HepG2 (cell line): ENCODE measurements around the gene MNT. TPM values are rescaled to one million over a fixed set of nuclear protein-coding genes. Genes with fewer than 3 reads are reported as not detected.

Source experiments
- CAMTA2 ChIP-seq: sonication (generic); formaldehyde crosslinking; IDR thresholded peaks from 2 replicates; pipeline ENCODE4 v1.4.0; 2020; ENCODE audit warnings: mild to moderate bottlenecking, missing genetic modification reagents, borderline replicate concordance
- FOXA3 ChIP-seq: IDR thresholded peaks from 2 replicates; pipeline ENCODE4 v1.6.1; 2016; ENCODE audit warnings: missing genetic modification reagents, missing compliant biosample characterization
- HOXA9 ChIP-seq: sonication (generic); formaldehyde crosslinking; IDR thresholded peaks from 2 replicates; pipeline ENCODE4 v1.8.1; 2022; ENCODE audit warnings: missing genetic modification reagents, mild to moderate bottlenecking, moderate library complexity, borderline replicate concordance
- KLF16 ChIP-seq, 2 experiments: sonication (generic) in 1 of 2; formaldehyde crosslinking in 1 of 2; IDR thresholded peaks; 2 replicates each; pipeline versions ENCODE4 v1.6.1 to v1.8.0; 2016 to 2023; ENCODE audit warnings: missing genetic modification reagents in 2 of 2, missing compliant biosample characterization in 1 of 2
- NFIB ChIP-seq: sonication (generic); formaldehyde crosslinking; IDR thresholded peaks from 2 replicates; pipeline ENCODE4 v1.9.0; 2021; ENCODE audit warnings: missing genetic modification reagents, mild to moderate bottlenecking, borderline replicate concordance
- NR2F1 ChIP-seq, 2 experiments: fragments of 450-650 bp in 1 of 2; formaldehyde crosslinking in 1 of 2; IDR thresholded peaks; 2 replicates each; pipeline versions ENCODE4 v1.5.0 to v1.6.1; 2016 to 2020; ENCODE audit warnings: mild to moderate bottlenecking in 1 of 2, missing compliant biosample characterization in 1 of 2, missing genetic modification reagents in 1 of 2, moderate library complexity in 1 of 2
- REPIN1 ChIP-seq: sonication (generic); formaldehyde crosslinking; IDR thresholded peaks from 2 replicates; pipeline ENCODE4 v1.8.0; 2022; ENCODE audit warnings: missing genetic modification reagents, low read depth, mild to moderate bottlenecking, borderline replicate concordance
- SMAD9 ChIP-seq: sonication (generic); formaldehyde crosslinking; IDR thresholded peaks from 2 replicates; pipeline ENCODE4 v1.5.1; 2020; ENCODE audit warnings: mild to moderate bottlenecking, missing genetic modification reagents
- STAG1 ChIP-seq: sonication (generic); formaldehyde crosslinking; IDR thresholded peaks from 2 replicates; pipeline ENCODE4 v1.4.0; 2020; ENCODE audit warnings: missing genetic modification reagents
- ZNF768 ChIP-seq: sonication (generic); formaldehyde crosslinking; IDR thresholded peaks from 2 replicates; pipeline ENCODE4 v1.4.0; 2020; ENCODE audit warnings: missing genetic modification reagents
- ZNF883 ChIP-seq: sonication (generic); formaldehyde crosslinking; IDR thresholded peaks from 2 replicates; pipeline ENCODE4 v1.5.1; 2020; ENCODE audit warnings: mild to moderate bottlenecking, missing genetic modification reagents; ENCODE audit errors: not compliant biosample characterization
- polyA plus RNA-seq, 8 experiments: library from polyadenylated mRNA; depleted of rRNA in 3 of 8; stranded (reverse) in 7 of 8; unstranded in 1 of 8; fragments of >200 nt; fragmentation: Illumina TruSeq in 4 of 8; extraction: Trizol in 4 of 8; gene quantifications; 2 replicates each; pipeline versions ENCODE4 v1.2.1 to v1.2.3, GENCODE V29; 2011 to 2016; ENCODE audit warnings: low read depth in 4 of 8, missing spikeins in 1 of 8, mixed read lengths in 1 of 8; ENCODE audit not compliant: insufficient read depth in 1 of 8
- total RNA-seq, 5 experiments: library from RNA; depleted of rRNA; stranded (reverse); fragments of >200 nt; fragmentation: Illumina TruSeq; extraction: Trizol; gene quantifications; 2 replicates each; pipeline ENCODE4 v1.2.3, GENCODE V29; 2016; ENCODE audit warnings: low read depth in 1 of 5
- TF ChIP-seq, protein P1 (sequence below): sonication (generic); formaldehyde crosslinking; IDR thresholded peaks from 2 replicates; pipeline ENCODE4 v1.5.0; 2020; ENCODE audit warnings: missing genetic modification reagents
- TF ChIP-seq, protein P2 (sequence below): sonication (generic); formaldehyde crosslinking; IDR thresholded peaks from 2 replicates; pipeline ENCODE4 v1.5.0; 2020; ENCODE audit warnings: missing genetic modification reagents, mild to moderate bottlenecking, borderline replicate concordance
- TF ChIP-seq, protein P3 (sequence below): sonication (generic); formaldehyde crosslinking; IDR thresholded peaks from 2 replicates; pipeline ENCODE4 v1.9.0; 2021; ENCODE audit warnings: missing genetic modification reagents, borderline replicate concordance
- TF ChIP-seq, protein P4 (sequence below): sonication (generic); formaldehyde crosslinking; IDR thresholded peaks from one replicate; pipeline ENCODE4 v1.5.1; 2020; ENCODE audit warnings: mild to moderate bottlenecking, missing genetic modification reagents; ENCODE audit errors: not compliant biosample characterization

MNT gene
- total and polyA plus RNA-seq, 2 of the 13 experiments (the other 11 are each of a cell fraction or from before 2014, with no cell fraction given), result 2.1 to 3.5 TPM

DNA sequence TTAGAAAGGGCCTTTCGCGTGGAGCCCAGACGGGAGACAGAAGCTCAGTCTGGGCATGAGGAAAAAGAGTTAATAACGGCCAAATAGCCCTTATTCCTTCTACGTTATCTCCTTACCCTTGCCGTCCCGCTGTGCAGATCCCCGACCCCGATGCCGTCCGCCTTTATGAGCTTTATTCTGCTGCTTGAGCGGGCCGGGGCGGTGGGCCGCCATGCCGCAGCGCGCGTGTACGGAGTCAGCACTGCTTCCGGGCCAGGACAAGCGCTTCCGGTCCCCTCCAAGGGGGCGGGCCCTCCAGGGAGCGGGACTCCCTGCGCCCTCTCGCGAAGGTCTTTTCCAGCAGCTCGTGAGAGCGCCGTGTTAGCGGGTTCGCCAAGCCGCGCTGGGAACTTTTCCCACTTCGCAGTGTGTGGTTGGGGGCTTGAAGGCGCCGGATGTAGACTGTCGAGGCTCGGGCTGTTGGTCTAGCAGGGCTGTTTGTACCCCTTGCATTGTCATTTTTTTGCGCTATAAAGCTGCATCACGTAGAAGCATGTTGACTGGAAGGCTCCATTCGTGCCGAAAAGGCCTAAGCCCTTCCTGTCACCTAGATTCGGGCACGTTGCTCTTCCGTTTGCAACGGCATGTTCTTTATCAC is 64.5 kb downstream of the MNT start, which contains the start of gene TSR1 (continued):
- no peak for TF ChIP-seq NR2F1 (CRISPR knock-in tag; IDR thresholded peaks at IDR 0.05)
- TF ChIP-seq REPIN1 (CRISPR knock-in tag), result no peak; the same call in 1 of the 2 replicates
- peak; percentile 56 for TF ChIP-seq ZNF883 (CRISPR knock-in tag)
- 0 out of 2 replicates have a peak, but pooled peaks have one; percentile 23 for TF ChIP-seq FOXA3 (CRISPR knock-in tag)
- TF ChIP-seq CAMTA2 (CRISPR knock-in tag), result peak; percentile 89; the same call in 1 of the 2 replicates
- peak; percentile 31; the same call in 1 of the 2 replicates for TF ChIP-seq STAG1
- TF ChIP-seq HOXA9 (CRISPR knock-in tag), result 0 out of 2 replicates have a peak, but pooled peaks have one; percentile 15
- no peak for TF ChIP-seq SMAD9 (CRISPR knock-in tag)
- TF ChIP-seq, protein P1, sequence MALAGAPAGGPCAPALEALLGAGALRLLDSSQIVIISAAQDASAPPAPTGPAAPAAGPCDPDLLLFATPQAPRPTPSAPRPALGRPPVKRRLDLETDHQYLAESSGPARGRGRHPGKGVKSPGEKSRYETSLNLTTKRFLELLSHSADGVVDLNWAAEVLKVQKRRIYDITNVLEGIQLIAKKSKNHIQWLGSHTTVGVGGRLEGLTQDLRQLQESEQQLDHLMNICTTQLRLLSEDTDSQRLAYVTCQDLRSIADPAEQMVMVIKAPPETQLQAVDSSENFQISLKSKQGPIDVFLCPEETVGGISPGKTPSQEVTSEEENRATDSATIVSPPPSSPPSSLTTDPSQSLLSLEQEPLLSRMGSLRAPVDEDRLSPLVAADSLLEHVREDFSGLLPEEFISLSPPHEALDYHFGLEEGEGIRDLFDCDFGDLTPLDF (CRISPR knock-in tag), result peak; percentile 90
- peak in 1 of 2 experiments; percentile 74; a peak in 1 of 4 replicates for TF ChIP-seq KLF16 (CRISPR knock-in tag; IDR thresholded peaks at IDR 0.05)
- peak; percentile 34; the same call in 1 of the 2 replicates for TF ChIP-seq ZNF768 (CRISPR knock-in tag)
- TF ChIP-seq, protein P2, sequence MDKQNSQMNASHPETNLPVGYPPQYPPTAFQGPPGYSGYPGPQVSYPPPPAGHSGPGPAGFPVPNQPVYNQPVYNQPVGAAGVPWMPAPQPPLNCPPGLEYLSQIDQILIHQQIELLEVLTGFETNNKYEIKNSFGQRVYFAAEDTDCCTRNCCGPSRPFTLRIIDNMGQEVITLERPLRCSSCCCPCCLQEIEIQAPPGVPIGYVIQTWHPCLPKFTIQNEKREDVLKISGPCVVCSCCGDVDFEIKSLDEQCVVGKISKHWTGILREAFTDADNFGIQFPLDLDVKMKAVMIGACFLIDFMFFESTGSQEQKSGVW (CRISPR knock-in tag), result no peak
- TF ChIP-seq, protein P3, sequence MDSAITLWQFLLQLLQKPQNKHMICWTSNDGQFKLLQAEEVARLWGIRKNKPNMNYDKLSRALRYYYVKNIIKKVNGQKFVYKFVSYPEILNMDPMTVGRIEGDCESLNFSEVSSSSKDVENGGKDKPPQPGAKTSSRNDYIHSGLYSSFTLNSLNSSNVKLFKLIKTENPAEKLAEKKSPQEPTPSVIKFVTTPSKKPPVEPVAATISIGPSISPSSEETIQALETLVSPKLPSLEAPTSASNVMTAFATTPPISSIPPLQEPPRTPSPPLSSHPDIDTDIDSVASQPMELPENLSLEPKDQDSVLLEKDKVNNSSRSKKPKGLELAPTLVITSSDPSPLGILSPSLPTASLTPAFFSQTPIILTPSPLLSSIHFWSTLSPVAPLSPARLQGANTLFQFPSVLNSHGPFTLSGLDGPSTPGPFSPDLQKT (CRISPR knock-in tag), result no peak
- TF ChIP-seq, protein P4, sequence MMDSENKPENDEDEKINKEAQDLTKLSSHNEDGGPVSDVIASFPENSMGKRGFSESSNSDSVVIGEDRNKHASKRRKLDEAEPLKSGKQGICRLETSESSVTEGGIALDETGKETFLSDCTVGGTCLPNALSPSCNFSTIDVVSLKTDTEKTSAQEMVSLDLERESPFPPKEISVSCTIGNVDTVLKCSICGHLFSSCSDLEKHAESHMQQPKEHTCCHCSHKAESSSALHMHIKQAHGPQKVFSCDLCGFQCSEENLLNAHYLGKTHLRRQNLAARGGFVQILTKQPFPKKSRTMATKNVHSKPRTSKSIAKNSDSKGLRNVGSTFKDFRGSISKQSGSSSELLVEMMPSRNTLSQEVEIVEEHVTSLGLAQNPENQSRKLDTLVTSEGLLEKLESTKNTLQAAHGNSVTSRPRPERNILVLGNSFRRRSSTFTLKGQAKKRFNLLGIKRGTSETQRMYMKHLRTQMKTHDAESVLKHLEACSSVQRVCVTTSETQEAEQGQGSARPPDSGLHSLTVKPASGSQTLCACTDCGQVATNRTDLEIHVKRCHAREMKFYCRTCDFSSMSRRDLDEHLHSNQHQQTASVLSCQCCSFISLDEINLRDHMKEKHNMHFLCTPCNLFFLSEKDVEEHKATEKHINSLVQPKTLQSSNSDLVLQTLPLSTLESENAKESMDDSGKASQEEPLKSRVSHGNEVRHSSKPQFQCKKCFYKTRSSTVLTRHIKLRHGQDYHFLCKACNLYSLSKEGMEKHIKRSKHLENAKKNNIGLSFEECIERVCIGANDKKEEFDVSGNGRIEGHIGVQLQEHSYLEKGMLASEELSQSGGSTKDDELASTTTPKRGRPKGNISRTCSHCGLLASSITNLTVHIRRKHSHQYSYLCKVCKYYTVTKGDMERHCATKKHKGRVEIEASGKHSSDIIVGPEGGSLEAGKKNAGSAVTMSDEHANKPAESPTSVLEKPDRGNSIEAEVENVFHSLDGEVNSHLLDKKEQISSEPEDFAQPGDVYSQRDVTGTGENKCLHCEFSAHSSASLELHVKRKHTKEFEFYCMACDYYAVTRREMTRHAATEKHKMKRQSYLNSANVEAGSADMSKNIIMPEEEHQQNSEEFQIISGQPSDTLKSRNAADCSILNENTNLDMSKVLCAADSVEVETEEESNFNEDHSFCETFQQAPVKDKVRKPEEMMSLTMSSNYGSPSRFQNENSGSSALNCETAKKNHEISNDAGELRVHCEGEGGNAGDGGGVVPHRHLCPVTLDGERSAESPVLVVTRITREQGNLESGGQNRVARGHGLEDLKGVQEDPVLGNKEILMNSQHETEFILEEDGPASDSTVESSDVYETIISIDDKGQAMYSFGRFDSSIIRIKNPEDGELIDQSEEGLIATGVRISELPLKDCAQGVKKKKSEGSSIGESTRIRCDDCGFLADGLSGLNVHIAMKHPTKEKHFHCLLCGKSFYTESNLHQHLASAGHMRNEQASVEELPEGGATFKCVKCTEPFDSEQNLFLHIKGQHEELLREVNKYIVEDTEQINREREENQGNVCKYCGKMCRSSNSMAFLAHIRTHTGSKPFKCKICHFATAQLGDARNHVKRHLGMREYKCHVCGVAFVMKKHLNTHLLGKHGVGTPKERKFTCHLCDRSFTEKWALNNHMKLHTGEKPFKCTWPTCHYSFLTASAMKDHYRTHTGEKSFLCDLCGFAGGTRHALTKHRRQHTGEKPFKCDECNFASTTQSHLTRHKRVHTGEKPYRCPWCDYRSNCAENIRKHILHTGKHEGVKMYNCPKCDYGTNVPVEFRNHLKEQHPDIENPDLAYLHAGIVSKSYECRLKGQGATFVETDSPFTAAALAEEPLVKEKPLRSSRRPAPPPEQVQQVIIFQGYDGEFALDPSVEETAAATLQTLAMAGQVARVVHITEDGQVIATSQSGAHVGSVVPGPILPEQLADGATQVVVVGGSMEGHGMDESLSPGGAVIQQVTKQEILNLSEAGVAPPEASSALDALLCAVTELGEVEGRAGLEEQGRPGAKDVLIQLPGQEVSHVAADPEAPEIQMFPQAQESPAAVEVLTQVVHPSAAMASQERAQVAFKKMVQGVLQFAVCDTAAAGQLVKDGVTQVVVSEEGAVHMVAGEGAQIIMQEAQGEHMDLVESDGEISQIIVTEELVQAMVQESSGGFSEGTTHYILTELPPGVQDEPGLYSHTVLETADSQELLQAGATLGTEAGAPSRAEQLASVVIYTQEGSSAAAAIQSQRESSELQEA (CRISPR knock-in tag), result peak; percentile 61
- TF ChIP-seq NFIB (CRISPR knock-in tag), result no peak
